LNCAP (cell line): Measurements from ENCODE around the gene WNK1.

Experiments
- TF ChIP-seq, protein P1 (sequence below): fragments of 450-650 bp; IDR thresholded peaks from 2 replicates; pipeline ENCODE4 v1.5.1; 2017; ENCODE audit warnings: mild to moderate bottlenecking

WNK1 gene

DNA sequence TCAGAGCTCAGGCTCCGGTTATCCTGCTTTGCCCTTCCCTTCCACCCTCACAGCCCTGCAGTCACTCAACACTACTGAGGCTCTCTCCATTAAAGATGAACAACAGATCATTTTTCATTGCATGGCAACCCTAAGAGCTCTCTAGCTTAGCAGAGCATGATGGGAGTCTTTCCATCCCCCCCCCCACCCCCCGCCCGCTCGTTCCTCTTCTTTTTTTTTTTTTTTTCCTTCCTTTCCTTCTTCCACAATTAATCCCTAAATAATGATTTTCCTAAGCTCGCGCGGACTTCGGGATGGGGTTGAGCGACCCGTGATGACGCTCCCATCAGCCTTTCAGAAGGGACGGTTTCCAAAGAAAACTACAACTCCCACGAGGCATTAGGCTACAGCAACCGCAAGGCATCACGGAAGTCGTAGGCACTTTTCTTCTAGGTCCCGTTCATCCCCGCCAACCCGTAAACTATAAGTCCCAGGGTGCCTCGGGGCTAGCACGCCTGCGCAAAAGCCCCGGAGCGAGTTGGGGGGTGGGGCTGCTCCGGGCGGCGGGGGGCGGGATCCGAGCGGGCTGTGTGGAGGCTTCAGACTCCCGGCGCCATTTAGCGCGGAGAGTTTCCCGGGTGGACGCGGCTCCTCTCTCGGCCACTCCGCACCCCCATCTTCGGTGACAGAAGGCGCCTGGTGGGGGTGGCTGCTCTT, at the start of gene WNK1:
Gene WNK1, plus strand, starts transcription at position 581 of the 696 bp plus-strand sequence. CDS start 987 bp downstream, outside the sequence.
- TF ChIP-seq, protein P1, sequence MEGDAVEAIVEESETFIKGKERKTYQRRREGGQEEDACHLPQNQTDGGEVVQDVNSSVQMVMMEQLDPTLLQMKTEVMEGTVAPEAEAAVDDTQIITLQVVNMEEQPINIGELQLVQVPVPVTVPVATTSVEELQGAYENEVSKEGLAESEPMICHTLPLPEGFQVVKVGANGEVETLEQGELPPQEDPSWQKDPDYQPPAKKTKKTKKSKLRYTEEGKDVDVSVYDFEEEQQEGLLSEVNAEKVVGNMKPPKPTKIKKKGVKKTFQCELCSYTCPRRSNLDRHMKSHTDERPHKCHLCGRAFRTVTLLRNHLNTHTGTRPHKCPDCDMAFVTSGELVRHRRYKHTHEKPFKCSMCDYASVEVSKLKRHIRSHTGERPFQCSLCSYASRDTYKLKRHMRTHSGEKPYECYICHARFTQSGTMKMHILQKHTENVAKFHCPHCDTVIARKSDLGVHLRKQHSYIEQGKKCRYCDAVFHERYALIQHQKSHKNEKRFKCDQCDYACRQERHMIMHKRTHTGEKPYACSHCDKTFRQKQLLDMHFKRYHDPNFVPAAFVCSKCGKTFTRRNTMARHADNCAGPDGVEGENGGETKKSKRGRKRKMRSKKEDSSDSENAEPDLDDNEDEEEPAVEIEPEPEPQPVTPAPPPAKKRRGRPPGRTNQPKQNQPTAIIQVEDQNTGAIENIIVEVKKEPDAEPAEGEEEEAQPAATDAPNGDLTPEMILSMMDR = no peak

GRCh38 chr12:704516-705242, 47.7 kb upstream of the WNK1 start:
- TF ChIP-seq, protein P1 = no peak

GRCh38 chr12:709455-710020, 42.8 kb upstream of the WNK1 start:
- TF ChIP-seq, protein P1 = no peak

DNA sequence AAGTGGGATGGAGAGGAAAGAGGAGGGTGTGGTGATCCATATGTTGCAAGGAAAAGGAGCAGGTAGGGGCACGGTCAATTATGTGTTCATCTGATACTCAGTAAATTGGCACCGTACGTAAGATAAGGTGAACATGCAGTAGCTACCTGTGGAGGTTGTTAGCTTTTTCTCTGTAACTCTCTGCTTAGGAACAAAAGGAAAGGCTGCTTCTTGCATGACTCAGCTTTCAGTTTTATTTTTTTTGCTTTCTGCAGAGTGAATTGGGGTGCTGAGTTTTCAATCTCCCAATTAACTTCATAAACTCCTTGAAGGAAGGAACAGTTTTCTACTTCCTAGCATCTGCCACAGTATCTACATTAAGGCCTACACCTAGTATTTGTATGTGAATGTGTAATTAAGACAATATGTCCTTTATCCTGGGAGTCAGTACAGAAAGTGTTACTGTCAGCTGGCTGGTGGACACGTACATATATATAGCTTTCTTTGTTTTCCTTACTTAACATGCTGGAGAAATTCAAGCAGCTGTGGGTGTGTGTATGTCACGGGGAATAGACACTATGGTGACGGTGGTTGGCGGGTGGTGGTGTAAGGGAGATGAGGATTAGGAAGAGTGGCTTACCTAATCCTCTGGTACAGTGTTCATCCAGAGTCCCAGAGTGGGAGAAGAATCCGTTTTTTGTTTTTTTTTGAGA, 40.1 kb upstream of the WNK1 start:
- TF ChIP-seq, protein P1 = no peak

- TF ChIP-seq, protein P1 = no peak
Observed at GRCh38 chr12:713281-713875, 39.0 kb upstream of the WNK1 start.

- TF ChIP-seq, protein P1 = no peak
Observed at GRCh38 chr12:716506-716905, 35.9 kb upstream of the WNK1 start.

DNA sequence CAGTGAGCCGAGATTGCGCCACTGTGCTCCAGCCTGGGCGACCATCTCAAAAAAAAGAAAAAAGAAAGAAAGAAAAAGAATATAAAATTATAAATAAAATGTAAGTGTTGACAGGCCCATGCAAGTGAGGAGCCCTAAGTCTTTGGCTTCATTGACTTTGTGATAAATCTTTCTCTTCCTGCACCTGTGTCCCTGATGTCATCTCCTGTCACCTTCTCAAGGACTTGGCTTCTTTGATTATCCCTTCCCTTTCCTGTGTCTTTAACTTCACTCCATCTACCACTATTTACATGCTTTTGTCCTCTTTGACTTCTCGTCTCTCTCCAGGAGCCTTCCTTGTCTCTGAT, 33.6 kb upstream of the WNK1 start:
- TF ChIP-seq, protein P1 = no peak
